ENCODE results near the gene ZNF608.

DNA sequence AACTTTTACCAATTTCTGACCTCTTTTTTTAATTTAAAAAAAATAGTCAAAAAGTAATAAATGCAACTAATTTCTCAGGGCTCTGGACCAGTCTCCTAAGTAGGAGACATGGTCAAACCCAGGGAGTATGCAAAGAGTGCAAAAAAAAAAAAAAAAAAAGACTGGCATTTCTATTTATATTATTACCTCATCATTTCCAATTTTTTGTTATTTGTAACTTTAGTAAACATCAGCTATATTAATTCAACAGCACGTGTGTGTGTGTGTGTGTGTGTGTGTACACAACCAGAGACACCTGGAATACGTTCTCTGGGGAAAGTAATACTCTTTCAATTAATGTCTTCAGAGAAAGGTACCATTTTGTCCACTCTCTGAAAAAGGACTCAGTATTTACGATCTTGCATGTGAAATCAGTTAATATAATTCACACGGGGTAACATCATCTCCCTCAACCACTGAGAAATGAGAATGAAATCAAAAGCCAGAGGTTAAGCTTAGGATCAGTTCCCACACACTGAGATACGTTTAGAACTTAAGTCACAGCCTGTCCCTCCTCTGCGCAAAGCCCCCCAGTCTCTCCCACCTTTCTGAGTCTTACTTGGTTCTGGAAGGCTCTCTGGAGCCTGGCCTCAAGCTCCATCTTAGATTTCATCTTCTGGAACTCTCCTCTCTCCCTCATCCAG lies 21.9 kb downstream of the ZNF608 start:
- TF ChIP-seq, protein P1, sequence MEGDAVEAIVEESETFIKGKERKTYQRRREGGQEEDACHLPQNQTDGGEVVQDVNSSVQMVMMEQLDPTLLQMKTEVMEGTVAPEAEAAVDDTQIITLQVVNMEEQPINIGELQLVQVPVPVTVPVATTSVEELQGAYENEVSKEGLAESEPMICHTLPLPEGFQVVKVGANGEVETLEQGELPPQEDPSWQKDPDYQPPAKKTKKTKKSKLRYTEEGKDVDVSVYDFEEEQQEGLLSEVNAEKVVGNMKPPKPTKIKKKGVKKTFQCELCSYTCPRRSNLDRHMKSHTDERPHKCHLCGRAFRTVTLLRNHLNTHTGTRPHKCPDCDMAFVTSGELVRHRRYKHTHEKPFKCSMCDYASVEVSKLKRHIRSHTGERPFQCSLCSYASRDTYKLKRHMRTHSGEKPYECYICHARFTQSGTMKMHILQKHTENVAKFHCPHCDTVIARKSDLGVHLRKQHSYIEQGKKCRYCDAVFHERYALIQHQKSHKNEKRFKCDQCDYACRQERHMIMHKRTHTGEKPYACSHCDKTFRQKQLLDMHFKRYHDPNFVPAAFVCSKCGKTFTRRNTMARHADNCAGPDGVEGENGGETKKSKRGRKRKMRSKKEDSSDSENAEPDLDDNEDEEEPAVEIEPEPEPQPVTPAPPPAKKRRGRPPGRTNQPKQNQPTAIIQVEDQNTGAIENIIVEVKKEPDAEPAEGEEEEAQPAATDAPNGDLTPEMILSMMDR (conservative IDR thresholded peaks at IDR 0.05; ENCODE audit: low read depth in 2 of 2) = no peak
- TF ChIP-seq CREB1 (CRISPR knock-in tag; IDR thresholded peaks at IDR 0.05; ENCODE audit: low read depth) (no peak), EZH2 (IDR thresholded peaks at IDR 0.05; ENCODE audit: low read depth, unreplicated experiment) (no peak), POLR2AphosphoS5 (IDR thresholded peaks at IDR 0.05; ENCODE audit: low read depth) (no peak), EZH2phosphoT487 (IDR thresholded peaks at IDR 0.05; ENCODE audit: unreplicated experiment) (no peak), JUNB (IDR thresholded peaks at IDR 0.05; ENCODE audit: unreplicated experiment) (no peak), ZNF331 (CRISPR knock-in tag; IDR thresholded peaks at IDR 0.05; ENCODE audit: low read depth) (no peak), NANOG (IDR thresholded peaks at IDR 0.05; ENCODE audit: borderline replicate concordance) (no peak), STAT1 (IDR thresholded peaks at IDR 0.05; ENCODE audit: unreplicated experiment) (no peak)
- TF ChIP-seq, protein P2, sequence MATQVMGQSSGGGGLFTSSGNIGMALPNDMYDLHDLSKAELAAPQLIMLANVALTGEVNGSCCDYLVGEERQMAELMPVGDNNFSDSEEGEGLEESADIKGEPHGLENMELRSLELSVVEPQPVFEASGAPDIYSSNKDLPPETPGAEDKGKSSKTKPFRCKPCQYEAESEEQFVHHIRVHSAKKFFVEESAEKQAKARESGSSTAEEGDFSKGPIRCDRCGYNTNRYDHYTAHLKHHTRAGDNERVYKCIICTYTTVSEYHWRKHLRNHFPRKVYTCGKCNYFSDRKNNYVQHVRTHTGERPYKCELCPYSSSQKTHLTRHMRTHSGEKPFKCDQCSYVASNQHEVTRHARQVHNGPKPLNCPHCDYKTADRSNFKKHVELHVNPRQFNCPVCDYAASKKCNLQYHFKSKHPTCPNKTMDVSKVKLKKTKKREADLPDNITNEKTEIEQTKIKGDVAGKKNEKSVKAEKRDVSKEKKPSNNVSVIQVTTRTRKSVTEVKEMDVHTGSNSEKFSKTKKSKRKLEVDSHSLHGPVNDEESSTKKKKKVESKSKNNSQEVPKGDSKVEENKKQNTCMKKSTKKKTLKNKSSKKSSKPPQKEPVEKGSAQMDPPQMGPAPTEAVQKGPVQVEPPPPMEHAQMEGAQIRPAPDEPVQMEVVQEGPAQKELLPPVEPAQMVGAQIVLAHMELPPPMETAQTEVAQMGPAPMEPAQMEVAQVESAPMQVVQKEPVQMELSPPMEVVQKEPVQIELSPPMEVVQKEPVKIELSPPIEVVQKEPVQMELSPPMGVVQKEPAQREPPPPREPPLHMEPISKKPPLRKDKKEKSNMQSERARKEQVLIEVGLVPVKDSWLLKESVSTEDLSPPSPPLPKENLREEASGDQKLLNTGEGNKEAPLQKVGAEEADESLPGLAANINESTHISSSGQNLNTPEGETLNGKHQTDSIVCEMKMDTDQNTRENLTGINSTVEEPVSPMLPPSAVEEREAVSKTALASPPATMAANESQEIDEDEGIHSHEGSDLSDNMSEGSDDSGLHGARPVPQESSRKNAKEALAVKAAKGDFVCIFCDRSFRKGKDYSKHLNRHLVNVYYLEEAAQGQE (IDR thresholded peaks at IDR 0.05; ENCODE audit: unreplicated experiment) = no peak

Data from GM23338 (cell line).